ENCODE results near the gene PMPCA.

DNA sequence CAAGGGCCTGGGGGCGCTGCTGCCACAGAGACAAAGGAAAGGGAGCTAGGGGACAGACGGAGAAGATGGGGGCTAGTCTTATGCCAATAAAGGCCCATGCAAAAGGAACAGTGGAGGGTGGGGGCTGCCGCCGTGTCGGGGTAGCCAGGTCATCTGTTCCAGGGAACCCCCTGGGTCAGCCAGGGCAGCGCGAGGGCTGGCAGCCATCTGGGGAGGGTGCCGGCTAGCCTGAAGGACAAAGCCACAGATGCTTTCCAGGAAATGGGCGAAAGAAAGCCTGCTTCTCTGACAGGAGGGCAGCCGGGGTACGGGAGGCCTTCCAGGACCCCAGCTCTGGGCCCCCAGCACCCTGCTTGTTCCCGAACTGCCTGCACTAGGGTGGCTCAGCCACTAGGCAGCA, 35.4 kb upstream of the PMPCA start:
- TF ChIP-seq, protein P1, sequence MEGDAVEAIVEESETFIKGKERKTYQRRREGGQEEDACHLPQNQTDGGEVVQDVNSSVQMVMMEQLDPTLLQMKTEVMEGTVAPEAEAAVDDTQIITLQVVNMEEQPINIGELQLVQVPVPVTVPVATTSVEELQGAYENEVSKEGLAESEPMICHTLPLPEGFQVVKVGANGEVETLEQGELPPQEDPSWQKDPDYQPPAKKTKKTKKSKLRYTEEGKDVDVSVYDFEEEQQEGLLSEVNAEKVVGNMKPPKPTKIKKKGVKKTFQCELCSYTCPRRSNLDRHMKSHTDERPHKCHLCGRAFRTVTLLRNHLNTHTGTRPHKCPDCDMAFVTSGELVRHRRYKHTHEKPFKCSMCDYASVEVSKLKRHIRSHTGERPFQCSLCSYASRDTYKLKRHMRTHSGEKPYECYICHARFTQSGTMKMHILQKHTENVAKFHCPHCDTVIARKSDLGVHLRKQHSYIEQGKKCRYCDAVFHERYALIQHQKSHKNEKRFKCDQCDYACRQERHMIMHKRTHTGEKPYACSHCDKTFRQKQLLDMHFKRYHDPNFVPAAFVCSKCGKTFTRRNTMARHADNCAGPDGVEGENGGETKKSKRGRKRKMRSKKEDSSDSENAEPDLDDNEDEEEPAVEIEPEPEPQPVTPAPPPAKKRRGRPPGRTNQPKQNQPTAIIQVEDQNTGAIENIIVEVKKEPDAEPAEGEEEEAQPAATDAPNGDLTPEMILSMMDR (IDR thresholded peaks at IDR 0.05; ENCODE audit: low read length): no peak
- no peak for TF ChIP-seq EZH2 (IDR thresholded peaks at IDR 0.05; ENCODE audit: borderline replicate concordance, low read length)

Measured in OCI-LY1 (cell line).